ENCODE measurements around the gene ASB18. TPM values are rescaled to one million over a fixed set of nuclear protein-coding genes. Genes with fewer than 3 reads are reported as not detected.

Gene ASB18
- total RNA-seq, 1 experiment from 2014 or later, result not detected

DNA sequence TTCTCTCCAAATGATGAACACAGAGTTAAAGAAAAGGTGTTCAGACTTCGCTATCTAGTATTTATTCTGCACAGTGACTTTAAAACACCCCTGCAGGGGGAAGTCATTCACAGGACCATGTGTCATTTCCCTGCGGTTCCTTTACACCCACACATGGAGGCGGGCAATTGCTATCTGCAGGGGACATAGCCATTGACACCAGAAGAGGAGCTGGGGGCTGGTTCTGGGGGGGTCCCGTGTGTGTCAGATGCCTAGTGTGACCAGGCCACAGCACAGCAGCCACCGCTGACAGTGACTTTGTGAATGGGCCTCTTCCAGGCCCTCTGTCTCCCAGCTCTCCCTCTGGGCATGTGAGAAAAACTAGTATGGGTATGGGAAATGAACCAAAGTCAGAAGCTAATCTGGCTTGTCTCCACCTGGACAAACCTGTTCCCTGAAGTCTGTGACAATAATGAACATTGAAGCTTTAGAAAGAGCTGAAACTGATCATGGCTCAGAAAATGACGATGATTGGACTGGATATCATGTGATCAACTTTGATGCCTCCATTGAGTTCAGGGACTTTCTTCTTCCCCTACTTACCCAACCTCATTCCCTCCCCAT lies 88.6 kb downstream of the ASB18 start:
- Mint-ChIP-seq H3K9me3 (no peaks in the 10 kb centered on the region), H3K36me3 (no peaks in the 10 kb centered on the region), H3K27me3 (ENCODE audit: low read depth) (peaks cover 86% of the 10 kb centered on the region), H3K4me1 (peaks cover 62% of the 10 kb centered on the region), H3K4me3 (no peak overlapping the region), H3K27ac (no peak overlapping the region)
- DNase-seq (ENCODE audit: low spot score), result no peak
- no peak for ATAC-seq
- POLR2A ChIA-PET, result no interaction called here
- CTCF ChIA-PET, result interaction anchor here (0.5 to 2.4 kb wide), 9 partner anchors 15 to 430 kb away, joined by 3 to 7 read pairs (median 4); no protein-coding TSS in a partner anchor
- TF ChIP-seq EMX1 (CRISPR knock-in tag; IDR thresholded peaks at IDR 0.05) (no peak), TEAD1 (CRISPR knock-in tag; IDR thresholded peaks at IDR 0.05) (no peak), JAZF1 (CRISPR knock-in tag; IDR thresholded peaks at IDR 0.05) (no peak), GRHL2 (CRISPR knock-in tag; IDR thresholded peaks at IDR 0.05; ENCODE audit: insufficient replicate concordance, severe bottlenecking) (no peak), GABPB1 (CRISPR knock-in tag; IDR thresholded peaks at IDR 0.05) (no peak), IRF2 (CRISPR knock-in tag; IDR thresholded peaks at IDR 0.05; ENCODE audit: borderline replicate concordance, low read depth) (no peak), HMGA2 (CRISPR knock-in tag; IDR thresholded peaks at IDR 0.05) (no peak), SMAD4 (CRISPR knock-in tag; IDR thresholded peaks at IDR 0.05) (no peak), ETV6 (CRISPR knock-in tag; IDR thresholded peaks at IDR 0.05) (no peak), ATF1 (CRISPR knock-in tag; IDR thresholded peaks at IDR 0.05) (no peak), SP1 (CRISPR knock-in tag; conservative IDR thresholded peaks at IDR 0.05) (no peak)
- TF ChIP-seq, protein P1, sequence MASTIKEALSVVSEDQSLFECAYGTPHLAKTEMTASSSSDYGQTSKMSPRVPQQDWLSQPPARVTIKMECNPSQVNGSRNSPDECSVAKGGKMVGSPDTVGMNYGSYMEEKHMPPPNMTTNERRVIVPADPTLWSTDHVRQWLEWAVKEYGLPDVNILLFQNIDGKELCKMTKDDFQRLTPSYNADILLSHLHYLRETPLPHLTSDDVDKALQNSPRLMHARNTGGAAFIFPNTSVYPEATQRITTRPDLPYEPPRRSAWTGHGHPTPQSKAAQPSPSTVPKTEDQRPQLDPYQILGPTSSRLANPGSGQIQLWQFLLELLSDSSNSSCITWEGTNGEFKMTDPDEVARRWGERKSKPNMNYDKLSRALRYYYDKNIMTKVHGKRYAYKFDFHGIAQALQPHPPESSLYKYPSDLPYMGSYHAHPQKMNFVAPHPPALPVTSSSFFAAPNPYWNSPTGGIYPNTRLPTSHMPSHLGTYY (CRISPR knock-in tag; IDR thresholded peaks at IDR 0.05), result no peak
- TF ChIP-seq, protein P2, sequence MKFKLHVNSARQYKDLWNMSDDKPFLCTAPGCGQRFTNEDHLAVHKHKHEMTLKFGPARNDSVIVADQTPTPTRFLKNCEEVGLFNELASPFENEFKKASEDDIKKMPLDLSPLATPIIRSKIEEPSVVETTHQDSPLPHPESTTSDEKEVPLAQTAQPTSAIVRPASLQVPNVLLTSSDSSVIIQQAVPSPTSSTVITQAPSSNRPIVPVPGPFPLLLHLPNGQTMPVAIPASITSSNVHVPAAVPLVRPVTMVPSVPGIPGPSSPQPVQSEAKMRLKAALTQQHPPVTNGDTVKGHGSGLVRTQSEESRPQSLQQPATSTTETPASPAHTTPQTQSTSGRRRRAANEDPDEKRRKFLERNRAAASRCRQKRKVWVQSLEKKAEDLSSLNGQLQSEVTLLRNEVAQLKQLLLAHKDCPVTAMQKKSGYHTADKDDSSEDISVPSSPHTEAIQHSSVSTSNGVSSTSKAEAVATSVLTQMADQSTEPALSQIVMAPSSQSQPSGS (CRISPR knock-in tag; IDR thresholded peaks at IDR 0.05; ENCODE audit: borderline replicate concordance, low read depth), result no peak
- TF ChIP-seq, protein P3, sequence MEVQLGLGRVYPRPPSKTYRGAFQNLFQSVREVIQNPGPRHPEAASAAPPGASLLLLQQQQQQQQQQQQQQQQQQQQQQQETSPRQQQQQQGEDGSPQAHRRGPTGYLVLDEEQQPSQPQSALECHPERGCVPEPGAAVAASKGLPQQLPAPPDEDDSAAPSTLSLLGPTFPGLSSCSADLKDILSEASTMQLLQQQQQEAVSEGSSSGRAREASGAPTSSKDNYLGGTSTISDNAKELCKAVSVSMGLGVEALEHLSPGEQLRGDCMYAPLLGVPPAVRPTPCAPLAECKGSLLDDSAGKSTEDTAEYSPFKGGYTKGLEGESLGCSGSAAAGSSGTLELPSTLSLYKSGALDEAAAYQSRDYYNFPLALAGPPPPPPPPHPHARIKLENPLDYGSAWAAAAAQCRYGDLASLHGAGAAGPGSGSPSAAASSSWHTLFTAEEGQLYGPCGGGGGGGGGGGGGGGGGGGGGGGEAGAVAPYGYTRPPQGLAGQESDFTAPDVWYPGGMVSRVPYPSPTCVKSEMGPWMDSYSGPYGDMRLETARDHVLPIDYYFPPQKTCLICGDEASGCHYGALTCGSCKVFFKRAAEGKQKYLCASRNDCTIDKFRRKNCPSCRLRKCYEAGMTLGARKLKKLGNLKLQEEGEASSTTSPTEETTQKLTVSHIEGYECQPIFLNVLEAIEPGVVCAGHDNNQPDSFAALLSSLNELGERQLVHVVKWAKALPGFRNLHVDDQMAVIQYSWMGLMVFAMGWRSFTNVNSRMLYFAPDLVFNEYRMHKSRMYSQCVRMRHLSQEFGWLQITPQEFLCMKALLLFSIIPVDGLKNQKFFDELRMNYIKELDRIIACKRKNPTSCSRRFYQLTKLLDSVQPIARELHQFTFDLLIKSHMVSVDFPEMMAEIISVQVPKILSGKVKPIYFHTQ (CRISPR knock-in tag; IDR thresholded peaks at IDR 0.05), result no peak
- TF ChIP-seq, protein P4, sequence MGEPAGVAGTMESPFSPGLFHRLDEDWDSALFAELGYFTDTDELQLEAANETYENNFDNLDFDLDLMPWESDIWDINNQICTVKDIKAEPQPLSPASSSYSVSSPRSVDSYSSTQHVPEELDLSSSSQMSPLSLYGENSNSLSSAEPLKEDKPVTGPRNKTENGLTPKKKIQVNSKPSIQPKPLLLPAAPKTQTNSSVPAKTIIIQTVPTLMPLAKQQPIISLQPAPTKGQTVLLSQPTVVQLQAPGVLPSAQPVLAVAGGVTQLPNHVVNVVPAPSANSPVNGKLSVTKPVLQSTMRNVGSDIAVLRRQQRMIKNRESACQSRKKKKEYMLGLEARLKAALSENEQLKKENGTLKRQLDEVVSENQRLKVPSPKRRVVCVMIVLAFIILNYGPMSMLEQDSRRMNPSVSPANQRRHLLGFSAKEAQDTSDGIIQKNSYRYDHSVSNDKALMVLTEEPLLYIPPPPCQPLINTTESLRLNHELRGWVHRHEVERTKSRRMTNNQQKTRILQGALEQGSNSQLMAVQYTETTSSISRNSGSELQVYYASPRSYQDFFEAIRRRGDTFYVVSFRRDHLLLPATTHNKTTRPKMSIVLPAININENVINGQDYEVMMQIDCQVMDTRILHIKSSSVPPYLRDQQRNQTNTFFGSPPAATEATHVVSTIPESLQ (CRISPR knock-in tag; IDR thresholded peaks at IDR 0.05), result no peak
- TF ChIP-seq, protein P5, sequence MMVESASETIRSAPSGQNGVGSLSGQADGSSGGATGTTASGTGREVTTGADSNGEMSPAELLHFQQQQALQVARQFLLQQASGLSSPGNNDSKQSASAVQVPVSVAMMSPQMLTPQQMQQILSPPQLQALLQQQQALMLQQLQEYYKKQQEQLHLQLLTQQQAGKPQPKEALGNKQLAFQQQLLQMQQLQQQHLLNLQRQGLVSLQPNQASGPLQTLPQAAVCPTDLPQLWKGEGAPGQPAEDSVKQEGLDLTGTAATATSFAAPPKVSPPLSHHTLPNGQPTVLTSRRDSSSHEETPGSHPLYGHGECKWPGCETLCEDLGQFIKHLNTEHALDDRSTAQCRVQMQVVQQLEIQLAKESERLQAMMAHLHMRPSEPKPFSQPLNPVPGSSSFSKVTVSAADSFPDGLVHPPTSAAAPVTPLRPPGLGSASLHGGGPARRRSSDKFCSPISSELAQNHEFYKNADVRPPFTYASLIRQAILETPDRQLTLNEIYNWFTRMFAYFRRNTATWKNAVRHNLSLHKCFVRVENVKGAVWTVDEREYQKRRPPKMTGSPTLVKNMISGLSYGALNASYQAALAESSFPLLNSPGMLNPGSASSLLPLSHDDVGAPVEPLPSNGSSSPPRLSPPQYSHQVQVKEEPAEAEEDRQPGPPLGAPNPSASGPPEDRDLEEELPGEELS (CRISPR knock-in tag; IDR thresholded peaks at IDR 0.05), result no peak
- TF ChIP-seq, protein P6, sequence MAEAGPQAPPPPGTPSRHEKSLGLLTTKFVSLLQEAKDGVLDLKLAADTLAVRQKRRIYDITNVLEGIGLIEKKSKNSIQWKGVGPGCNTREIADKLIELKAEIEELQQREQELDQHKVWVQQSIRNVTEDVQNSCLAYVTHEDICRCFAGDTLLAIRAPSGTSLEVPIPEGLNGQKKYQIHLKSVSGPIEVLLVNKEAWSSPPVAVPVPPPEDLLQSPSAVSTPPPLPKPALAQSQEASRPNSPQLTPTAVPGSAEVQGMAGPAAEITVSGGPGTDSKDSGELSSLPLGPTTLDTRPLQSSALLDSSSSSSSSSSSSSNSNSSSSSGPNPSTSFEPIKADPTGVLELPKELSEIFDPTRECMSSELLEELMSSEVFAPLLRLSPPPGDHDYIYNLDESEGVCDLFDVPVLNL (CRISPR knock-in tag; IDR thresholded peaks at IDR 0.05; ENCODE audit: borderline replicate concordance, low read depth), result no peak
- TF ChIP-seq, protein P7, sequence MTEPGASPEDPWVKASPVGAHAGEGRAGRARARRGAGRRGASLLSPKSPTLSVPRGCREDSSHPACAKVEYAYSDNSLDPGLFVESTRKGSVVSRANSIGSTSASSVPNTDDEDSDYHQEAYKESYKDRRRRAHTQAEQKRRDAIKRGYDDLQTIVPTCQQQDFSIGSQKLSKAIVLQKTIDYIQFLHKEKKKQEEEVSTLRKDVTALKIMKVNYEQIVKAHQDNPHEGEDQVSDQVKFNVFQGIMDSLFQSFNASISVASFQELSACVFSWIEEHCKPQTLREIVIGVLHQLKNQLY (CRISPR knock-in tag; IDR thresholded peaks at IDR 0.05), result no peak
- TF ChIP-seq, protein P8, sequence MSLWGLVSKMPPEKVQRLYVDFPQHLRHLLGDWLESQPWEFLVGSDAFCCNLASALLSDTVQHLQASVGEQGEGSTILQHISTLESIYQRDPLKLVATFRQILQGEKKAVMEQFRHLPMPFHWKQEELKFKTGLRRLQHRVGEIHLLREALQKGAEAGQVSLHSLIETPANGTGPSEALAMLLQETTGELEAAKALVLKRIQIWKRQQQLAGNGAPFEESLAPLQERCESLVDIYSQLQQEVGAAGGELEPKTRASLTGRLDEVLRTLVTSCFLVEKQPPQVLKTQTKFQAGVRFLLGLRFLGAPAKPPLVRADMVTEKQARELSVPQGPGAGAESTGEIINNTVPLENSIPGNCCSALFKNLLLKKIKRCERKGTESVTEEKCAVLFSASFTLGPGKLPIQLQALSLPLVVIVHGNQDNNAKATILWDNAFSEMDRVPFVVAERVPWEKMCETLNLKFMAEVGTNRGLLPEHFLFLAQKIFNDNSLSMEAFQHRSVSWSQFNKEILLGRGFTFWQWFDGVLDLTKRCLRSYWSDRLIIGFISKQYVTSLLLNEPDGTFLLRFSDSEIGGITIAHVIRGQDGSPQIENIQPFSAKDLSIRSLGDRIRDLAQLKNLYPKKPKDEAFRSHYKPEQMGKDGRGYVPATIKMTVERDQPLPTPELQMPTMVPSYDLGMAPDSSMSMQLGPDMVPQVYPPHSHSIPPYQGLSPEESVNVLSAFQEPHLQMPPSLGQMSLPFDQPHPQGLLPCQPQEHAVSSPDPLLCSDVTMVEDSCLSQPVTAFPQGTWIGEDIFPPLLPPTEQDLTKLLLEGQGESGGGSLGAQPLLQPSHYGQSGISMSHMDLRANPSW (CRISPR knock-in tag; conservative IDR thresholded peaks at IDR 0.05; ENCODE audit: low read depth), result no peak

Measured in WTC11 (cell line).